GM10266 (cell line): ENCODE data around the gene SPATA31E1.
"Not testable (repeated sequence)": the region's sequence is repeated elsewhere in the genome, so short reads cannot be mapped to it uniquely, and the experiment has no call there.

Source experiments
- DNase-seq: peaks from one replicate; pipeline ENCODE4 v3.0.0; 2012; ENCODE audit errors: extremely low spot score
- TF ChIP-seq, protein P1 (sequence below): IDR thresholded peaks from 2 replicates; pipeline ENCODE4 v1.5.1; 2012; ENCODE audit warnings: mild to moderate bottlenecking, low read depth; ENCODE audit not compliant: control insufficient read depth, insufficient read depth; ENCODE audit errors: missing control alignments

SPATA31E1 gene

GRCh38 chr9:87889882-87890252, 7.2 kb downstream of the SPATA31E1 start:
- TF ChIP-seq, protein P1, sequence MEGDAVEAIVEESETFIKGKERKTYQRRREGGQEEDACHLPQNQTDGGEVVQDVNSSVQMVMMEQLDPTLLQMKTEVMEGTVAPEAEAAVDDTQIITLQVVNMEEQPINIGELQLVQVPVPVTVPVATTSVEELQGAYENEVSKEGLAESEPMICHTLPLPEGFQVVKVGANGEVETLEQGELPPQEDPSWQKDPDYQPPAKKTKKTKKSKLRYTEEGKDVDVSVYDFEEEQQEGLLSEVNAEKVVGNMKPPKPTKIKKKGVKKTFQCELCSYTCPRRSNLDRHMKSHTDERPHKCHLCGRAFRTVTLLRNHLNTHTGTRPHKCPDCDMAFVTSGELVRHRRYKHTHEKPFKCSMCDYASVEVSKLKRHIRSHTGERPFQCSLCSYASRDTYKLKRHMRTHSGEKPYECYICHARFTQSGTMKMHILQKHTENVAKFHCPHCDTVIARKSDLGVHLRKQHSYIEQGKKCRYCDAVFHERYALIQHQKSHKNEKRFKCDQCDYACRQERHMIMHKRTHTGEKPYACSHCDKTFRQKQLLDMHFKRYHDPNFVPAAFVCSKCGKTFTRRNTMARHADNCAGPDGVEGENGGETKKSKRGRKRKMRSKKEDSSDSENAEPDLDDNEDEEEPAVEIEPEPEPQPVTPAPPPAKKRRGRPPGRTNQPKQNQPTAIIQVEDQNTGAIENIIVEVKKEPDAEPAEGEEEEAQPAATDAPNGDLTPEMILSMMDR = no peak

DNA sequence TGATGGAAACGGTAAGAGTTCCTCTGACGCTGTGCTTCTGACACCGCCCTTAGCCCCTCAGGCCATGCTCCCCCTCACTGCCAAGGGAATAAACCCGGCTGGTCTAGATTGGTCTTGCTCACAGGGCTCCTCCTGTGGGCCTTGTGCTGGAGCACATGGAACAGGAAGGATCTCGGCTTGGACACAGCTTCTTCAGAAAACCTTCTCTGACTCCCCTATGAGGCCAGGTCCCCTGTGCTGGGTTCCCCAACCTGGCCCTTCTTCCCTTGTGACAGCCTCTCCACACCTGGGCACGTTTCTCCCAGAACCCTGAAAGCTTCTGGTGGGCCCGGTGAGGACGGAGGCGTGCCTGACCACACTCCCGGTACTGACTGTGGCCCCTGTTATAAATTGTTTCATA, 8.2 kb downstream of the SPATA31E1 start:
- TF ChIP-seq, protein P1 = no peak

More at GRCh38 chr9:87889882-87890252, 7.2 kb downstream of the SPATA31E1 start:
- no peak for DNase-seq

DNA sequence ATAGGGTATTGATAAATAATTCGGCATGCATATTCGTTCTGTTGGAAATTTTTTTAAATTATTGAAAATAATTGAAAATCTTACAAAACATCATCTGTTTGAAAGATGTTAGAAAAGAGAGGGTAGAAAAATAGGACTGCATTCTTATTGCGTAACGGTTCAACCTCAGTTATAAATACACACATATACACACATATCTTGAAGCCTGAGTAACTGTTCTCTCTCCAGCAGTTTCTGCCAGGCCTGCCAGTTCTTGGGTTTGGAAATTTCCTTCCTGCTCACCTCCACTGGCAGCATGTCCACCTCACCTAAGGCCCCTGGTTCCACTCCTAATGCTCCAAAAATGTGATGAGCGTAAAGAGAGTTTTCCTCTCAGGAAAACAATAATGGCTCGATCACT, 9.1 kb downstream of the SPATA31E1 start:
- TF ChIP-seq, protein P1 = no peak

More for the DNA sequence above, 8.2 kb downstream of the SPATA31E1 start:
- no peak for DNase-seq

GRCh38 chr9:87892956-87893355, 10.3 kb downstream of the SPATA31E1 start:
- TF ChIP-seq, protein P1 = no peak
- no peak for DNase-seq

More for the DNA sequence above, 9.1 kb downstream of the SPATA31E1 start:
- DNase-seq = no peak

DNA sequence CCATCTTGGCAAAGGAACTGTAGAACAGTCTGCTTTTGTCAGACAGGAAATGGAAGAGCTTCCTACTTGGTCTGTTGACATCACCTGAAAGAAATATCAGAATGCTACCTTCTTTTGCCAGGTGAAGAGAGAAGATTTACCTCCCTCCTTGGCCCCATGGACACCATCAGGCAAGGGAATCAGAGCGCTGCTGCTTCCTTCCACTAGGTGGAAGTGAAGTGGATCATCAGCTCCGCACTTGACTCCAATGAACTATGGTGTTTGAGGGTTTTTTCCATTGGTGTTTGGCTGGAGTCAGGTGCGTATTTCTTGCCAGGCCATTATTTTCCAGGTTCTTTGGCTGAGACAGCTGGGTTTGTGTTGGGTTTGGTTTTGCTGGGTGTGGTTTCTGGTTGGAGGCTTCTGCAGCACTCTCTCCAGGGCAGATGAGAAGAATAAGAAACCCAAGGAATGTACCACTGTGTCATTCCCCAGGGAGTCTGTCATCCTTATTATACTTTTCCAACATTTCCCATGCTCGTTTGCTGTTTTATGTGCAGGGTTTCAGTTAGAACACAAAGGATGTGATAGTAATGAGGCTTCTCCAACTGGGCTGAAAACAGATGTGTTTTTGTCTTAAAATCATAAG, 12.4 kb downstream of the SPATA31E1 start:
- no peak for DNase-seq

GRCh38 chr9:87896891-87897290, 14.2 kb downstream of the SPATA31E1 start:
- no peak for DNase-seq
- TF ChIP-seq, protein P1 = no peak

More for the DNA sequence above, 12.4 kb downstream of the SPATA31E1 start:
- TF ChIP-seq, protein P1 = no peak

- DNase-seq = no peak
- TF ChIP-seq, protein P1 = no peak
Measured at GRCh38 chr9:87898151-87898550, 15.5 kb downstream of the SPATA31E1 start.

DNA sequence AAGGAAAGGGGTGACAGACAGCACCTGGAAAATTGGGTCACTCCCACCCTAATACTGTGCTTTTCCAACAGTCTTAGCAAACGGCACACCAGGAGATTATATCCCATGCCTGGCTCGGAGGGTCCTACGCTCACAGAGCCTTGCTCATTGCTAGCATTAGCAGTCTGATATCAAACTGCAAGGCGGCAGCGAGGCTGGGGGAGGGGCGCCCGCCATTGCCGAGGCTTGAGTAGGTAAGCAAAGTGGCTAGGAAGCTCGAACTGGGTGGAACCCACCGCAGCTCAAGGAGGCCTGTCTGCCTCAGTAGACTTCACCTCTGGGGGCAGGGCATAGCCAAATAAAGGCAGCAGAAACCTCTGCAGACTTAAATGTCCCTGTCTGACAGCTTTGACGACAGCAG, 19.7 kb downstream of the SPATA31E1 start:
- not testable (repeated sequence) for DNase-seq
